ENCODE data around the gene PDZD7.
"Not testable (repeated sequence)": the region's sequence is repeated elsewhere in the genome, so short reads cannot be mapped to it uniquely, and the experiment has no call there.

The PDZD7 gene

GRCh38 chr10:100980711-100981110 is 50.2 kb downstream of the PDZD7 start:
- no peak for DNase-seq

GRCh38 chr10:100980311-100980710 is 50.6 kb downstream of the PDZD7 start:
- no peak for DNase-seq

- DNase-seq = no peak
Measured at GRCh38 chr10:100979791-100980272, 51.1 kb downstream of the PDZD7 start.

GRCh38 chr10:100978901-100979195 is 52.1 kb downstream of the PDZD7 start:
- no peak for DNase-seq

GRCh38 chr10:100978121-100978900 is 52.6 kb downstream of the PDZD7 start:
- no peak for DNase-seq

- no peak for DNase-seq
Measured at GRCh38 chr10:100977436-100977835, 53.5 kb downstream of the PDZD7 start.

GRCh38 chr10:100976906-100977305 is 54.0 kb downstream of the PDZD7 start:
- DNase-seq = no peak

- not testable (repeated sequence) for DNase-seq
Measured at GRCh38 chr10:100975397-100975796, 55.5 kb downstream of the PDZD7 start.

GRCh38 chr10:100972904-100973535 is 57.9 kb downstream of the PDZD7 start:
- DNase-seq = no peak

- DNase-seq = no peak
Measured at GRCh38 chr10:100972115-100972903, 58.6 kb downstream of the PDZD7 start.

GRCh38 chr10:100970914-100971811 is 59.8 kb downstream of the PDZD7 start:
- no peak for DNase-seq

- peak; percentile 53 for DNase-seq
Measured at GRCh38 chr10:100970076-100970913, 60.6 kb downstream of the PDZD7 start.

GRCh38 chr10:100969187-100970075 is 61.5 kb downstream of the PDZD7 start, which contains the start of gene SEMA4G:
TSS of gene SEMA4G (plus strand) at chr10:100969504. CDS start at chr10:100972913, 3,409 bp downstream.
- DNase-seq = peak; percentile 39

- no peak for DNase-seq
Measured at GRCh38 chr10:100968863-100969186, 62.1 kb downstream of the PDZD7 start.

GRCh38 chr10:100968062-100968736 is 62.7 kb downstream of the PDZD7 start:
- no peak for DNase-seq

- no peak for DNase-seq
Measured at GRCh38 chr10:100967332-100967731, 63.6 kb downstream of the PDZD7 start.

GRCh38 chr10:100966887-100967286 is 64.0 kb downstream of the PDZD7 start:
- no peak for DNase-seq

GRCh38 chr10:100965820-100966219 is 65.1 kb downstream of the PDZD7 start:
- no peak for DNase-seq

- DNase-seq = no peak
Measured at GRCh38 chr10:100963826-100964225, 67.1 kb downstream of the PDZD7 start.

All from CD4-positive, alpha-beta T cell treated with Interleukin-21 for 1 hour (primary cell).